ENCODE results near the gene LHFPL3.

LHFPL3 gene

GRCh38 chr7:104805449-104806317 is 477.3 kb downstream of the LHFPL3 start:
- DNase-seq, result no peak

GRCh38 chr7:104807671-104808070 is 479.3 kb downstream of the LHFPL3 start:
- no peak for DNase-seq

- no peak for DNase-seq
Measured at GRCh38 chr7:104809906-104810305, 481.5 kb downstream of the LHFPL3 start.

- DNase-seq, result no peak
Measured at GRCh38 chr7:104814126-104814525, 485.7 kb downstream of the LHFPL3 start.

- no peak for DNase-seq
Measured at GRCh38 chr7:104814671-104815400, 486.4 kb downstream of the LHFPL3 start.

- no peak for DNase-seq
Measured at GRCh38 chr7:104816537-104816936, 488.1 kb downstream of the LHFPL3 start.

- no peak for DNase-seq
Measured at GRCh38 chr7:104818961-104819880, 490.8 kb downstream of the LHFPL3 start.

- DNase-seq, result no peak
Measured at GRCh38 chr7:104820836-104821535, 492.6 kb downstream of the LHFPL3 start.

GRCh38 chr7:104823177-104823576 is 494.8 kb downstream of the LHFPL3 start:
- no peak for DNase-seq

- DNase-seq, result no peak
Measured at GRCh38 chr7:104825099-104825498, 496.7 kb downstream of the LHFPL3 start.

GRCh38 chr7:104826135-104826534 is 497.7 kb downstream of the LHFPL3 start:
- no peak for DNase-seq

- DNase-seq, result no peak
Measured at GRCh38 chr7:104836976-104837375, 508.6 kb downstream of the LHFPL3 start.

GRCh38 chr7:104838537-104839299 is 510.3 kb downstream of the LHFPL3 start:
- DNase-seq, result no peak

GRCh38 chr7:104839842-104840241 is 511.4 kb downstream of the LHFPL3 start:
- no peak for DNase-seq

GRCh38 chr7:104841798-104842197 is 513.4 kb downstream of the LHFPL3 start:
- DNase-seq, result no peak

GRCh38 chr7:104843198-104843597 is 514.8 kb downstream of the LHFPL3 start:
- no peak for DNase-seq

- DNase-seq, result no peak
Measured at GRCh38 chr7:104845557-104845956, 517.2 kb downstream of the LHFPL3 start.

GRCh38 chr7:104846731-104847130 is 518.3 kb downstream of the LHFPL3 start:
- no peak for DNase-seq

- no peak for DNase-seq
Measured at GRCh38 chr7:104848138-104848990, 520.0 kb downstream of the LHFPL3 start.

GRCh38 chr7:104850374-104850773 is 522.0 kb downstream of the LHFPL3 start:
- DNase-seq, result no peak

- no peak for DNase-seq
Measured at GRCh38 chr7:104851268-104851667, 522.9 kb downstream of the LHFPL3 start.
